Adrenal gland (tissue), 5 donors: ENCODE data around the gene METTL1.

Experiments
- POLR2A ChIP-seq, 2 donors: fragments of 450-650 bp; IDR thresholded peaks; one replicate each; pipeline ENCODE4 v1.6.1; 2017; ENCODE audit warnings: antibody characterized with exemption in 2 of 2, mild to moderate bottlenecking in 2 of 2, moderate library complexity in 1 of 2
- TF ChIP-seq, protein P1 (sequence below), 6 experiments: fragments of 450-650 bp in 4 of 6; fragments of 200-600 bp in 2 of 6; sonication (generic) in 1 of 6; IDR thresholded peaks; 1 replicate in 5 of 6; 2 replicates in 1 of 6; pipeline versions ENCODE4 v1.5.1 to v1.8.0; 2016 to 2021; ENCODE audit warnings: antibody characterized with exemption in 6 of 6, mild to moderate bottlenecking in 2 of 6, moderate library complexity in 1 of 6
- donor health status: DM: no; HTN: no; CAD: no.

DNA sequence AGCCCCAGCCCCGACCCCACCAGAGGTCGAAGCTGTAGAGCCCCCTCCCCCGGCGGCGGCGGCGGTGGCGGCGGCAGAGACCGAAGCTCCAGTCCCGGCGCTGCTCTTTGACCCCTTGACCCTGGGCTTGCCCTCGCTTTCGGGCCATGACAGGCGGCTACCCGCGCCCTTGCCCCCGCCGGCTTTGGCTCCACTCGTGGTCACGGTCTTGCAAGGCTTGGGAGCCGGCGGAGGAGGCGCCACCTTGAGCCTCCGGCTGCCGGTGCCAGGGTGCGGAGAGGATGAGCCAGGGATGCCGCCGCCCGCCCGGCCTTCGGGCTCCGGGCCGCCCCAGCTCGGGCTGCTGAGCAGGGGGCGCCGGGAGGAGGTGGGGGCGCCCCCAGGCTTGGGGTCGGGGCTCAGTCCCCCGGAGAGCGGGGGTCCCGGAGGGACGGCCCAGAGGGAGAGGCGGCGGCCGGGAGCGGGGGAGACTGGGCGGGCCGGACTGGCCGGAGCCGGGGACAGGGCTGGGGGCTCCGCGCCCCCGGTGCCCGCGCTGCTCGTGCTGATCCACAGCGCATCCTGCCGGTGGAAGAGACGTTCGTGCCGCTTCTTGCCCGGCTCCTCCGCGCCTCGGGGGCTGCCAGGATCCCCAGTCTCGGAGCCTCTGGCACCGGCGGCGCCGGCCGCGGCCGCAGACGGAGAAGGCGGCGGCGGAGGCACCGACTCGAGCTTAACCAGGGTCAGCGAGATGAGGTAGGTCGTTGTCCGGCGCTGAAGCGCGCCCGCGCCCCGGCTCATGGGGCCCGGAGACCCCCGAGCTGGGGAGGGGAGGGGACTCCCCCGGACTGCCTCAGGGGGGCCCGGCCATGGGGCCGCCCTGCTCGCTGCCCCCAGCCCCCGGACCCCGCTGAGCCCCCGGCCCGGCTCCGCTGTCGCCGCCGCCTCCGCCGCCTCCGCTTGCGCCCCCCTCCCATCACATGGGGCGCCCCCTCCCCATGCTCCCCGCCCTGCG, 34.1 kb downstream of the METTL1 start:
- TF ChIP-seq, protein P1, sequence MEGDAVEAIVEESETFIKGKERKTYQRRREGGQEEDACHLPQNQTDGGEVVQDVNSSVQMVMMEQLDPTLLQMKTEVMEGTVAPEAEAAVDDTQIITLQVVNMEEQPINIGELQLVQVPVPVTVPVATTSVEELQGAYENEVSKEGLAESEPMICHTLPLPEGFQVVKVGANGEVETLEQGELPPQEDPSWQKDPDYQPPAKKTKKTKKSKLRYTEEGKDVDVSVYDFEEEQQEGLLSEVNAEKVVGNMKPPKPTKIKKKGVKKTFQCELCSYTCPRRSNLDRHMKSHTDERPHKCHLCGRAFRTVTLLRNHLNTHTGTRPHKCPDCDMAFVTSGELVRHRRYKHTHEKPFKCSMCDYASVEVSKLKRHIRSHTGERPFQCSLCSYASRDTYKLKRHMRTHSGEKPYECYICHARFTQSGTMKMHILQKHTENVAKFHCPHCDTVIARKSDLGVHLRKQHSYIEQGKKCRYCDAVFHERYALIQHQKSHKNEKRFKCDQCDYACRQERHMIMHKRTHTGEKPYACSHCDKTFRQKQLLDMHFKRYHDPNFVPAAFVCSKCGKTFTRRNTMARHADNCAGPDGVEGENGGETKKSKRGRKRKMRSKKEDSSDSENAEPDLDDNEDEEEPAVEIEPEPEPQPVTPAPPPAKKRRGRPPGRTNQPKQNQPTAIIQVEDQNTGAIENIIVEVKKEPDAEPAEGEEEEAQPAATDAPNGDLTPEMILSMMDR (IDR thresholded peaks at IDR 0.05), result no peak
- TF ChIP-seq POLR2A (IDR thresholded peaks at IDR 0.05), result no peak
